ENCODE data around the gene HLA-DMA.
A peak's percentile ranks its signal among the peaks of the same experiment; 100 is the strongest.

The HLA-DMA gene

DNA sequence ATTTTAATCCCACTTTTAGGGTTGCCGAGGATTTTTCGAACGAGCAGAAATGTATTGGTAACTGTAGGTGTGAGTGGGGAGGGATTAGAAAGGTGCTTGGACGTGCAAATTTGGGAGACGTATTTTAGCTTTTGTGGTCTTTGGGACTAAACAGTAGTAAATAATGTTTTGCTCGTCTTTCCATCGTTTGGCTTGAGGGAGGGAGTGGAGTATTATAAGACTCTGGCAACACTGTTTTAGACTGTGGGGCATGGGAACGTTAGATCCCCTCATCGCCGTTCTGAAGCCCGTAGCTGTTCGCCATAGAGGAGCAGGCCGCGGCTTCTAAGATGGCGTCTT, 18.3 kb upstream of the HLA-DMA start:
- no peak for DNase-seq
- no peak for TF ChIP-seq GATA1 (IDR thresholded peaks at IDR 0.05; ENCODE audit: low read depth, low read length)
- TF ChIP-seq POLR2A (IDR thresholded peaks at IDR 0.05; ENCODE audit: low read length) = no peak

DNA sequence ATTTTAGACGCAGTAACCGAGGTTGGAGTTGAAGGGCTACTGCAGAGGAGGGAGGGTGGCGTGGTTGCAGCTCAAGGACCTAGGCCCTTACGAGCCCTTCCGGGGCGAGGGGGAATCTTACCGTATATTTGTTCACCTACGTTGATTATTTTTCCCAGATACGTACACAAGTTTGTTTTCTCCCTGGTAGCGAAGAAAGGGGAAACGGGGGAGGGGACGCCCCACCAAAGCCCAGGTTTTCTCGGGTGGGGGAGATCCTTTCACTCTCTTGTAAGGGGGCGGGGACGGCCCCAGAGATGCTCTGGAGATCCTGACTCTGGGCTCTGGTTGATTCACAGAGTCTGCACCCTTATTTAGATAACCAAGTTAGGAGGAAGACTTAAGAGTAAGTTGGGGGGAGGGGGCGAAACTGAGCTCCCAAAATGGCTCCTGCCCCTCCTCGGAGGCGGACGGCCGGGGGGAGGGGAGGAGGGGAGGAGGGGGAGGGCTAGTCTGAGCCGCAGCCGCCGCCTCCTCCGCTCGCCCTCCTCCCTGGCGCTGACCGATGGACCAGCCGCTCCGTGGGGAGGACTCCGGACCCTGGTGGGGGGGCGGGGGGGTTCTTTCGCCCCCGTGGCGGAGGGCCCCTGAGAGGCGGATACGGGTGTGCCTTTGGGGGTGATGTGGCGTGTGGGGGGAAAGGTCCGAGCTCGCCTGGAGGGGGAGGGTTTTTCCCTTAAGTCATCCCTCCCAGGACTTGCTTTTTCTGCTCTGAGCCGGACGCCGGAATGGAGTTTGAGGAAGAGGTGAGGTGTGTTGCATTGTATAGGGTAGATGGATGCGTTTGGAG, 17.7 kb upstream of the HLA-DMA start:
- peak; percentile 89 to 90 for DNase-seq
- TF ChIP-seq GATA1 (IDR thresholded peaks at IDR 0.05; ENCODE audit: low read depth, low read length) (no peak), POLR2A (IDR thresholded peaks at IDR 0.05; ENCODE audit: low read length) (peak; percentile 35)

- peak; percentile 94 for DNase-seq
- TF ChIP-seq POLR2A (IDR thresholded peaks at IDR 0.05; ENCODE audit: low read length) = peak; percentile 78
- TF ChIP-seq GATA1 (IDR thresholded peaks at IDR 0.05; ENCODE audit: low read depth, low read length) = no peak
Measured at GRCh38 chr6:32969685-32970412, 17.0 kb upstream of the HLA-DMA start.

- peak; percentile 84 for DNase-seq
- TF ChIP-seq POLR2A (IDR thresholded peaks at IDR 0.05; ENCODE audit: low read length) (no peak), GATA1 (IDR thresholded peaks at IDR 0.05; ENCODE audit: low read depth, low read length) (no peak)
Measured at GRCh38 chr6:32968867-32969684, 16.2 kb upstream of the HLA-DMA start.

GRCh38 chr6:32968093-32968866, 15.4 kb upstream of the HLA-DMA start, which contains the start of gene BRD2:
TSS of gene BRD2 (plus strand) at chr6:32968594. CDS start at chr6:32972899, 4,305 bp downstream.
- TF ChIP-seq GATA1 (IDR thresholded peaks at IDR 0.05; ENCODE audit: low read depth, low read length) = no peak
- TF ChIP-seq POLR2A (IDR thresholded peaks at IDR 0.05; ENCODE audit: low read length) = peak; percentile 83
- DNase-seq = peak; percentile 97 to 98

DNA sequence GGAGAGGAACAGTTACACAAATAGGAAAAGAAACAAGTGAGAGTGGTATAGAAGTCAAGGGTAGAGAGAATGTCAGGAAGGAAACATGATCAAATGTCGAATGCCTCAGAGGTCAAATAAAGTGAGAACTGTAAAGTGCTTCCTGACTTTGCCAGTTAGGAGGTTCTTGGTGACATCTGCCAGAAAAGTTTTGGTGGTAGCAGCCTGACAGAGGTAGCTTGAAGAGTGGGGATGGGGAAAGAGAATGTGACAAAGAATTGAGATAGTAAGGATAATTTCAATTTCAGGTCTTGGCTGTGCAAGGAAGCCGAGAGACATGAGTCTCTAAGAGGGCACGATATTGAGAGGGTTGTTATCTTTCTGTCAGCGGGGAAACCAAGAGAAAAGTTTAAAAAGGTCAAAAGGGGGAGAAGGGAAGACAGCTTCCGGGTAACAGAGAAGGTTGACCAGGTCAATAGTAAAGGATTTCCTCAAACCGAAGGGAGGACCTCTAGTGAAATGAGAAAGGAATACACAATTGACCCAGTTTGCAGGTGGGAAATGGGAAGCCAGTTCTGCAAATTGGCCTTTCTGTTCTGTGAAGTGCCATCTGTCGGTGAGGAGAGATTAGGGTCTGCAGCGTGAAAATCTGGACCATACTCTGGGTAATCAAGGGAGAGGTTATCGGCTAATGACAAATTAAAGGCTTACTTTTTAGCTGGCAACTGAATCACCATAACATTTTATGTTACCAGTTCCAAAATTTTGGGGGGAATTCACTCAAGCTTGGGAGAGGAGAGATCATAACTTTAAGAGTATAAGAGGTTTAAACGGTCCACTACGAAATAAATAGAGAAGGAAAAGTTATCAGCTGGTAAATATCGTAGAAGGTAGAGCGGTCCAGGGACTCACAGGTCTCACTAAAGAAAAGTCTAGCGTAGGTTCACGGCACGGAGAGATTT, 14.5 kb upstream of the HLA-DMA start:
- peak; percentile 70 to 74 for DNase-seq
- TF ChIP-seq POLR2A (IDR thresholded peaks at IDR 0.05; ENCODE audit: low read length) = no peak
- TF ChIP-seq GATA1 (IDR thresholded peaks at IDR 0.05; ENCODE audit: low read depth, low read length) = no peak

DNA sequence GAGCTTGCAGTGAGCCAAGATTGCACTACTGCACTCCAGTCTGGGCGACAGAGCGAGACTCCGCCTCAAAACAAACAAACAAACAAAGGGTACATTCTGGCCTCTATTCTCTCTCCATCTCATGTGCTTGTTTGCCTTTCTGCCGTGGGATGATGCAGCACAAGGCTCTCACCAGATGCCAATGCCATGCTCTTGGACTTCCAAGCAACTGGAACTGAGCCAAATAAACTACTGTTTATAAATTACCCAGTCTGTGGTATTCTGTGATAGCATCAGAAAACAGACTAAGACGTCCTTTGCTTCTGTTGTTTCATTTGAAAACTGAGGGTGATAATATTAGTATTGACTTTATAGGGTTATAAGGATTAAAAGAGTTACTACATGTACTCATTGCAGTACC, 11.9 kb upstream of the HLA-DMA start:
- TF ChIP-seq POLR2A (IDR thresholded peaks at IDR 0.05; ENCODE audit: low read length) (no peak), GATA1 (IDR thresholded peaks at IDR 0.05; ENCODE audit: low read depth, low read length) (no peak)
- no peak for DNase-seq

GRCh38 chr6:32963866-32964265, 11.0 kb upstream of the HLA-DMA start:
- DNase-seq = no peak
- TF ChIP-seq POLR2A (IDR thresholded peaks at IDR 0.05; ENCODE audit: low read length) (no peak), GATA1 (IDR thresholded peaks at IDR 0.05; ENCODE audit: low read depth, low read length) (no peak)

GRCh38 chr6:32962213-32962826, 9.4 kb upstream of the HLA-DMA start:
- TF ChIP-seq POLR2A (IDR thresholded peaks at IDR 0.05; ENCODE audit: low read length) = no peak
- no peak for DNase-seq

DNA sequence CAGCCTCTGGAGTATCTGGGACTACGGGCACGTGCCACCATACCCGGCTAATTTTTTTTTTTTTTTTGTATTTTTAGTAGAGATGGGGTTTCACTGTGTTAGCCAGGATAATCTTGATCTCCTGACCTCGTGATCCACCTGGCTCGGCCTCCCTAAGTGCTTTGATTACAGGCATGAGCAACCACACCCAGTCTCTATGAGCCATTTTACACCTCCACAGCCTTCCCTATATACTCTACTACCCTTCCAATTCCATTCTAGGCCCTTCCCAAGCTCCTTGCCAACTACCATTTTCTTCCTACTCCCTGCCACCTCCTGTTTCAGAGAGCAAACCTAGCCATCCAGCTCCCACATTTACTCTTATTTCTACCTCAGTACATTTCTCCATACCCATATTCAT, 7.7 kb upstream of the HLA-DMA start:
- no peak for DNase-seq
- TF ChIP-seq GATA1 (IDR thresholded peaks at IDR 0.05; ENCODE audit: low read depth, low read length) = no peak
- TF ChIP-seq POLR2A (IDR thresholded peaks at IDR 0.05; ENCODE audit: low read length) = no peak

- no peak for TF ChIP-seq GATA1 (IDR thresholded peaks at IDR 0.05; ENCODE audit: low read depth, low read length)
- TF ChIP-seq POLR2A (IDR thresholded peaks at IDR 0.05; ENCODE audit: low read length) = no peak
Measured at GRCh38 chr6:32956176-32956575, 3.3 kb upstream of the HLA-DMA start.

More at GRCh38 chr6:32956176-32956575, 3.3 kb upstream of the HLA-DMA start:
- no peak for DNase-seq
